Ishikawa (cell line): Measurements from ENCODE around the gene TRRAP.

Experiments used
- CEBPB ChIP-seq: IDR thresholded peaks from 2 replicates; pipeline ENCODE4 v1.6.1; 2012
- CREB1 ChIP-seq: IDR thresholded peaks from 2 replicates; pipeline ENCODE4 v1.6.1; 2012; ENCODE audit warnings: low read depth
- EGR1 ChIP-seq: IDR thresholded peaks from 2 replicates; pipeline ENCODE4 v1.6.1; 2012
- EP300 ChIP-seq: IDR thresholded peaks from 2 replicates; pipeline ENCODE4 v1.6.1; 2012; ENCODE audit warnings: borderline replicate concordance
- FOXM1 ChIP-seq: IDR thresholded peaks from 2 replicates; pipeline ENCODE4 v1.6.1; 2012; ENCODE audit warnings: low read depth, borderline replicate concordance
- MAX ChIP-seq: IDR thresholded peaks from 2 replicates; pipeline ENCODE4 v1.6.1; 2012
- RAD21 ChIP-seq: IDR thresholded peaks from 2 replicates; pipeline ENCODE4 v1.6.1; 2012; ENCODE audit warnings: low read depth
- REST ChIP-seq: IDR thresholded peaks from 2 replicates; pipeline ENCODE4 v1.6.1; 2012; ENCODE audit warnings: low read depth, mild to moderate bottlenecking
- TAF1 ChIP-seq: IDR thresholded peaks from 2 replicates; pipeline ENCODE4 v1.6.1; 2012; ENCODE audit warnings: low read depth, mild to moderate bottlenecking
- TCF12 ChIP-seq: IDR thresholded peaks from 2 replicates; pipeline ENCODE4 v1.6.1; 2012; ENCODE audit warnings: low read depth
- YY1 ChIP-seq: IDR thresholded peaks from 2 replicates; pipeline ENCODE4 v1.6.1; 2012; ENCODE audit warnings: low read depth
- ZBTB7A ChIP-seq: IDR thresholded peaks from 2 replicates; pipeline ENCODE4 v1.6.1; 2012; ENCODE audit warnings: low read depth

- TF ChIP-seq MAX (no peak), TAF1 (no peak), ZBTB7A (no peak), CREB1 (no peak), RAD21 (no peak), REST (no peak), FOXM1 (no peak), EGR1 (no peak), EP300 (no peak), CEBPB (no peak), YY1 (no peak), TCF12 (no peak)
Measured at GRCh38 chr7:98955992-98956391, 77.7 kb downstream of the TRRAP start.
